Measurements from ENCODE around the gene PDE3A.

PDE3A gene

GRCh38 chr12:20410734-20411133 is 42.4 kb downstream of the PDE3A start:
- H3K27ac ChIP-seq: no peak overlapping the region
- no peak for TF ChIP-seq CTCF (conservative IDR thresholded peaks at IDR 0.05)

DNA sequence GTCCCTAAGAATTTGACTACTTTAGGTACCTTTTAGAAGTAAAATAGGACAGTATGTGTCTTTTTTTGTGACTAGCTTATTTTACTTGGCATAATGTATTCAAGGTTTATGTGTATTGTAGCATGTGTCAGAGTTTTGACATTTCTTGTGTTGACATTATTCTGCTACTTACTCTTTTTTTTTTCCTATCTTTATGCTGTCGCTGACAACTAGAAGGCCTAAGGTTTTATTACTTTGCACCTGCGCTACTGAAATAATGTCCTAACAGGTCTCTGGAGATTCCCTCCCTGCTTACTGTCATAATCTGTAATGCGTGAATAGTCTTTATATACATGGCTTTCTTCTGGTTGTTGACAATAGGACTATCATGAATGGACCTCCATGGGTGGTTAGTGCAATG is 43.0 kb downstream of the PDE3A start:
- TF ChIP-seq CTCF (conservative IDR thresholded peaks at IDR 0.05): no peak
- H3K27ac ChIP-seq: no peak overlapping the region

DNA sequence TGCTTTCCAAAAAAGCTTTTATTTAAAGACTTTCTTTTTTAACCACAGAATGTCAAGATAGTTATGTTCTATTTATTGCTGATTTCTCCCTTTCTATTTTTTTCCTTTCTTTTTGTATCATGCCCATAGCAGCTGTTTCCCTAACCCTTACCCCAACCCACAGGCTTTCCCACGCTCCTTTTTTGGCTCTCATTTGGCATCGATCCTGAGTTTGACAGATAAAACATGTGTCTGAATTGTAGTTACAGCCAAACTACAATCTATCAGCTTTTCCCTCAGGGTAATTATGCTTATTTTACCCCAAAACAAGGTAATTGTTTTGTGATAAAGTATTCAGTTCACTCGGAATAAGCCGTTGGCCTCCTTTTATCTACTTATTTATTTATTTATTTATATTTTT is 46.7 kb downstream of the PDE3A start:
- no peak for TF ChIP-seq CTCF (conservative IDR thresholded peaks at IDR 0.05)
- no peak overlapping the region for H3K27ac ChIP-seq

DNA sequence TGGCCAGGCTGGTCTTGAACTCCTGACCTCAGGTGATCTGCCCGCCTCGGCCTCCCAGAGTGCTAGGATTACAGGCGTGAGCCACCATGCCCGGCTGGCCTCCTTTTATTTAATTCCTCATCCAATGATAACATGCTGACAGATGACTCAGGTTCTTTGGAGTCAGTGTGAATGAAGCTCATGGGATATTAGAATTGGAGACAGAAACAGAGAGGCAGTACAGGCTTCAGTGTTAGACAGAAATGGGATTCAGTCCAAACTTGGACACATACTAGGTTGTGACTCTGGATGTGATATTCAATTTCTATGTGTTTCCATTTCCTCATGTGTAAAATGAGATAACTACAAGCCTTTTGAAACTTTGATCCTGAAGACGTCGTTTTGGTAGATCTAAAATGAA is 47.3 kb downstream of the PDE3A start:
- TF ChIP-seq CTCF (conservative IDR thresholded peaks at IDR 0.05): no peak
- H3K27ac ChIP-seq: no peak overlapping the region

DNA sequence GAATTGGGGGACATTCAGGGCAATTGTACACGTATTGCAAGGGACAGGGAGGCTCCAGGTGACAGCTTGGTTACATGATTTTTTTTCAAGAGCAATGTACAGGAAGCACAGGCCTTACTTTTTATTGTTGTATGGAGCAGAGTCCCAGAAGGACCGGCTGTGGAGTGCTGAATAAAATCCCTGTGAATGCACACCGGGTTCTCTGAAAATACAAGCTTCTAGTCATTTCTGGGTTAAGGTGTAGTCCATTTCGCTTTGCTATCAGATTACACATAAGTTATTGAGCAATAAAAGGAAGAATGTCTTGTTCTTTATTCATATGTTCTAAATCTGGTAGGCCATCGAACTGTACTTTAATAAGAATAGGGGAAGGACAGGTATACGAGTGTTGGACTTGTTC is 52.2 kb downstream of the PDE3A start:
- no peak overlapping the region for H3K27ac ChIP-seq
- no peak for TF ChIP-seq CTCF (conservative IDR thresholded peaks at IDR 0.05)

- TF ChIP-seq CTCF (conservative IDR thresholded peaks at IDR 0.05): no peak
- no peak overlapping the region for H3K27ac ChIP-seq
Measured at GRCh38 chr12:20421421-20421820, 53.1 kb downstream of the PDE3A start.

GRCh38 chr12:20423557-20423956 is 55.2 kb downstream of the PDE3A start:
- TF ChIP-seq CTCF (conservative IDR thresholded peaks at IDR 0.05): no peak
- no peak overlapping the region for H3K27ac ChIP-seq

GRCh38 chr12:20424841-20425240 is 56.5 kb downstream of the PDE3A start:
- no peak for TF ChIP-seq CTCF (conservative IDR thresholded peaks at IDR 0.05)
- H3K27ac ChIP-seq: no peak overlapping the region
